ENCODE data around the gene DYNC2I2.

Gene DYNC2I2

GRCh38 chr9:128704356-128704670 lies 47.7 kb upstream of the DYNC2I2 start:
- Histone ChIP-seq H3F3A (ENCODE audit: low read depth) (no peaks in the 10 kb centered on the region), H3K79me2 (ENCODE audit: insufficient read depth, low read length) (no peaks in the 10 kb centered on the region), H3K9ac (ENCODE audit: low read depth, low read length, poor library complexity, severe bottlenecking) (no peak overlapping the region), H4K20me1 (ENCODE audit: insufficient read depth, low read length, poor library complexity, severe bottlenecking) (no peaks in the 10 kb centered on the region), H3K4me1 (ENCODE audit: insufficient read depth, low read length, poor library complexity, severe bottlenecking) (no peaks in the 10 kb centered on the region), H3K36me3 (ENCODE audit: insufficient read depth, low read length) (no peaks in the 10 kb centered on the region), H3K9me2 (replicated peaks; ENCODE audit: low read depth, low read length) (no peaks in the 10 kb centered on the region), H3K4me2 (ENCODE audit: low read depth, low read length, poor library complexity, severe bottlenecking) (no peak overlapping the region), H2AFZ (ENCODE audit: low read length) (no peak overlapping the region), H3K27me3 (ENCODE audit: insufficient read depth, low read length, poor library complexity, severe bottlenecking) (no peaks in the 10 kb centered on the region), H3K4me3 (ENCODE audit: low read length, poor library complexity, severe bottlenecking) (no peak overlapping the region), H3K9me3 (ENCODE audit: insufficient read depth, low read depth, low read length) (no peaks in the 10 kb centered on the region)
- TF ChIP-seq, protein P1, sequence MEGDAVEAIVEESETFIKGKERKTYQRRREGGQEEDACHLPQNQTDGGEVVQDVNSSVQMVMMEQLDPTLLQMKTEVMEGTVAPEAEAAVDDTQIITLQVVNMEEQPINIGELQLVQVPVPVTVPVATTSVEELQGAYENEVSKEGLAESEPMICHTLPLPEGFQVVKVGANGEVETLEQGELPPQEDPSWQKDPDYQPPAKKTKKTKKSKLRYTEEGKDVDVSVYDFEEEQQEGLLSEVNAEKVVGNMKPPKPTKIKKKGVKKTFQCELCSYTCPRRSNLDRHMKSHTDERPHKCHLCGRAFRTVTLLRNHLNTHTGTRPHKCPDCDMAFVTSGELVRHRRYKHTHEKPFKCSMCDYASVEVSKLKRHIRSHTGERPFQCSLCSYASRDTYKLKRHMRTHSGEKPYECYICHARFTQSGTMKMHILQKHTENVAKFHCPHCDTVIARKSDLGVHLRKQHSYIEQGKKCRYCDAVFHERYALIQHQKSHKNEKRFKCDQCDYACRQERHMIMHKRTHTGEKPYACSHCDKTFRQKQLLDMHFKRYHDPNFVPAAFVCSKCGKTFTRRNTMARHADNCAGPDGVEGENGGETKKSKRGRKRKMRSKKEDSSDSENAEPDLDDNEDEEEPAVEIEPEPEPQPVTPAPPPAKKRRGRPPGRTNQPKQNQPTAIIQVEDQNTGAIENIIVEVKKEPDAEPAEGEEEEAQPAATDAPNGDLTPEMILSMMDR (conservative IDR thresholded peaks at IDR 0.05; ENCODE audit: low read length): no peak
- TF ChIP-seq EZH2phosphoT487 (IDR thresholded peaks at IDR 0.05; ENCODE audit: borderline replicate concordance): no peak

GRCh38 chr9:128703616-128704355 lies 47.1 kb upstream of the DYNC2I2 start:
- no peaks in the 10 kb centered on the region for H3K9me2 ChIP-seq (replicated peaks; ENCODE audit: low read depth, low read length)
- H2AFZ ChIP-seq (ENCODE audit: low read length): no peak overlapping the region
- H3K36me3 ChIP-seq (ENCODE audit: insufficient read depth, low read length): no peaks in the 10 kb centered on the region
- H3F3A ChIP-seq (ENCODE audit: low read depth): no peaks in the 10 kb centered on the region
- no peaks in the 10 kb centered on the region for H3K4me1 ChIP-seq (ENCODE audit: insufficient read depth, low read length, poor library complexity, severe bottlenecking)
- no peaks in the 10 kb centered on the region for H3K27me3 ChIP-seq (ENCODE audit: insufficient read depth, low read length, poor library complexity, severe bottlenecking)
- H3K79me2 ChIP-seq (ENCODE audit: insufficient read depth, low read length): no peaks in the 10 kb centered on the region
- no peaks in the 10 kb centered on the region for H3K9me3 ChIP-seq (ENCODE audit: insufficient read depth, low read depth, low read length)
- H3K9ac ChIP-seq (ENCODE audit: low read depth, low read length, poor library complexity, severe bottlenecking): no peak overlapping the region
- no peak for TF ChIP-seq EZH2phosphoT487 (IDR thresholded peaks at IDR 0.05; ENCODE audit: borderline replicate concordance)
- TF ChIP-seq, protein P1 (conservative IDR thresholded peaks at IDR 0.05; ENCODE audit: low read length): no peak
- peak overlapping the region; percentile 70 for H3K4me2 ChIP-seq (ENCODE audit: low read depth, low read length, poor library complexity, severe bottlenecking)
- H3K4me3 ChIP-seq (ENCODE audit: low read length, poor library complexity, severe bottlenecking): peak overlapping the region; percentile 80
- no peaks in the 10 kb centered on the region for H4K20me1 ChIP-seq (ENCODE audit: insufficient read depth, low read length, poor library complexity, severe bottlenecking)

DNA sequence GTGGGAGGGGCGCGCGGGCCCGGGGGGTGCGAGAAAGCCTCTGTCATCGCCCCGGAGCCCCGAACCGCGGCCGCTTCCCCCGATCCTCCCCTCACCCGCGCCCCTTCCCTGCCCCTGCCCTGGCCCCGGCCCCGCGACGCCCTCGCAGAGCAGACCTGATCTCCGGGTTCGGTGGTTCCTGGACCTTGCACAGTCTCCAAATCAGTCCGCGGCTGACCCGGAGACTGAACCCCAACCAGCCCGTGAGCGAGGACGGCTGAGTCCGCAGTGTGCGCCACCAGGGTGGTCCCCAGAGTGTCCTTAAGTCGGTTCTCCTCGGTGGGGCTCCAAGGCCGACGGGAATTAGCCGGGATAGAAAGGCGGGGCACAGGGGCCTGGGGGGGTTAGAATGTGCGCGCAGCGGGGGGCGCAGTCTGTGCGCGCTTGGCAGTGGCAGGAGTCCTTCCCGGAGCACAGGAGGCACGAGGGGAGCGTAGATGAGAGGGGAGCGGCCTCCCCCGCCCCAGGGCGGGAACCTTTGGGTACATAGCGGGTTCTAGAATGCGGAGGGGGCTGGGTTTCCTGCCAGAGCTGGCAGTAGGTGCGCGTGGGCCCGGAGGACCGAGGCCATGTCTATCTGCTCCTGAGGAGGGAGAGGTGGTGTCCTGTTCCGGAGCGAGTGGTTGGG lies 46.4 kb upstream of the DYNC2I2 start:
- Histone ChIP-seq H3K9ac (ENCODE audit: low read depth, low read length, poor library complexity, severe bottlenecking) (peak overlapping the region; percentile 77), H3K27me3 (ENCODE audit: insufficient read depth, low read length, poor library complexity, severe bottlenecking) (no peaks in the 10 kb centered on the region), H3K9me2 (replicated peaks; ENCODE audit: low read depth, low read length) (no peaks in the 10 kb centered on the region), H3K9me3 (ENCODE audit: insufficient read depth, low read depth, low read length) (no peaks in the 10 kb centered on the region), H3K4me1 (ENCODE audit: insufficient read depth, low read length, poor library complexity, severe bottlenecking) (no peaks in the 10 kb centered on the region), H3K4me2 (ENCODE audit: low read depth, low read length, poor library complexity, severe bottlenecking) (peak overlapping the region; percentile 70), H3K36me3 (ENCODE audit: insufficient read depth, low read length) (no peaks in the 10 kb centered on the region), H2AFZ (ENCODE audit: low read length) (peak overlapping the region; percentile 78; the same call in 1 of the 2 replicates), H3K4me3 (ENCODE audit: low read length, poor library complexity, severe bottlenecking) (peak overlapping the region; percentile 80), H4K20me1 (ENCODE audit: insufficient read depth, low read length, poor library complexity, severe bottlenecking) (no peaks in the 10 kb centered on the region), H3F3A (ENCODE audit: low read depth) (no peaks in the 10 kb centered on the region), H3K79me2 (ENCODE audit: insufficient read depth, low read length) (no peaks in the 10 kb centered on the region)
- TF ChIP-seq EZH2phosphoT487 (IDR thresholded peaks at IDR 0.05; ENCODE audit: borderline replicate concordance): no peak
- TF ChIP-seq, protein P1 (conservative IDR thresholded peaks at IDR 0.05; ENCODE audit: low read length): no peak
